Measurements from ENCODE around the gene GSG1.

GSG1 gene

GRCh38 chr12:13103391-13104033 is at the start of gene GSG1:
Gene GSG1 (minus strand): TSS chr12:13103667. CDS start chr12:13103512, 155 bp downstream.
- DNase-seq = no peak

DNA sequence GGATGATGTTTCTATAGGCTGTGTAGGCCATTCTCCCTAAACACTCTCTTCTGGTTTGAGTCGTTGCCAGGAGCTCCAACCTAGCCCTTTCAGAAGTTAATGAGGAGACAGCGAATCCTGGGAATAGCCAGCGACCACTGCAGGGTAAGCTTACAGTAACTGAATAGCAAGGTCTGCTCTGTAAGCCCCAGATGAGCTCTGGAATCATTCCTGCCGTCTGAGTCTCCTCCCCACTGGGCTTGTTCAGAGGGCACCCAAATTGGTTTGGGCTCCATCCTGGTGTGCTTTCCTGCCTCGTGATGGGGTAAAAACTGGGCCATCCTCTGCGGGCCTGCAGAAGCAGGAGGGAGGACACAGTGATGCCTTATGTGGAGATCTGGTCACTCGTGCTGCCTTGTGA is 49.7 kb upstream of the GSG1 start:
- DNase-seq = no peak

DNA sequence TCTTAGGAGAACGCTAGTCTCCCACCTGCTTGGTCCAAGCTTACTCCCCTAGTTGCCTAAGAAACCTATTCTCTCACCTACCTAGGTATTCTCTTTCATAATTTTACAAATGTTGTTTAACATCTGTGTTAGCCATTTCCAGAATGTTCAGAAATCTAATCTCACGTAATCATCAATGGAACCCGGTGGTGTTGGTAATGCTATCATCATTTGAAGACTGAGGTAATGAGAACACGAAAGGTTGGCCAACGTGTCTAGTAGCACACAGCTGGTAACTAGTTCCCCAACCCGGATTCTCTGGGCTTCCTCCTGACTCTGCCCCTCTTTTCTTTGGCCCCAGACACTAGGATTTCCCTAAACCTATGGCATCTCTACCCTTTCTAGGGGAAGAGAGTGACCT is 49.3 kb upstream of the GSG1 start:
- no peak for DNase-seq

GRCh38 chr12:13152281-13152680 is 48.8 kb upstream of the GSG1 start:
- no peak for DNase-seq

DNA sequence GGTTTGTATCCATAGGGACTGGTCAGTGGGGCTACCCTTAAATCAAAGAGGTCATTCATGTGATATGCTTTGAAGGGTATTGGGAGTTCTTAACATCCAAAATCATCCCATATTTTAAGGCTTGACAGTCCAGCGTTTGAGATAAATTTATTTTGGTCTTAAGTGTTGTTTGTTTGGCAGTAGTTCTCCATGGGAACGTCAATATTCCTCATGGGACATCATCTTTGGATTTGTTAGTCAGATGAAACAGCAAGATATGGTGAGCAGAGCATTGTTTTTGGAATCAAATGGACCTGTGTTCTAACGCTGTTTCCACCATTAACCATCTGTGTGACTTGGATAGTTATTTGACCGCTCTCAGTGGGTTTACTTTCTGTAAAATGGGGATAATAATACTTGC is 45.9 kb upstream of the GSG1 start:
- DNase-seq = no peak

- DNase-seq = no peak
Observed at GRCh38 chr12:13148485-13148847, 45.0 kb upstream of the GSG1 start.

DNA sequence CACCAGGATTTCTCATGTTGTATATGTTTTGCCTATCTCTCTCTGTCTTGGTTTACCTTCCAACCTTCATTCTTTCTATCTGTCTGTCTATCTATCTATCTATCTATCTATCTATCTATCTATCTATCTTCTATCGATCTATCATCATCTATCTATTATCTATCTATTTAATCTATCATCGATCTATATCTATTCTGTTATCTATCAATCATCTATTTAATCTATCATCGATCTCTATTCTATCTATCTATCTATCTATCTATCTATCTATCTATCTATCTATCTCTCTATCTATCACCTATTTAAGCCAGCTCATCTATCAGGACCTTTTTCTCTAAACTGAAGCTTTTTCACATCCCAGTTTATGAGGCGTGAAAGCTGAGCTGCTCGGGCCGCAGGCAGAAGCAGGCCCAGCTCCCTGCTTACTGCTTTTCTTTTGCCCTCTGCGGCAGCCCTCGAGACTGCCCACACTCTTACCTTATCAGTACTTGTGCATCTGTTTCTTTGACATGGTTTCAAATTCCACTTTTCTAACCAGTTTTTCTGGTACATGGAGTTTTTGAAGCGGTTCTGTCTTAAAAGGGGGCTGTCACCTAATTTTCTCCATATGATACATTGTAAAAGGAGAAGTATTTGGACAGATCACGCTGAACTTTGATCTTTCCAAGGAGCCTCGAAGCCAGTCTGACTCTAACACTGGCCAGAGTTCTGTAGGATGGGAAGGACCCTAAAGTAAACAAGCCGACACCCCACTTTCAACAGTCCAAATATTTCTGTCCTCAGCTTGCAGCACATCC is 44.4 kb upstream of the GSG1 start:
- DNase-seq = no peak

DNA sequence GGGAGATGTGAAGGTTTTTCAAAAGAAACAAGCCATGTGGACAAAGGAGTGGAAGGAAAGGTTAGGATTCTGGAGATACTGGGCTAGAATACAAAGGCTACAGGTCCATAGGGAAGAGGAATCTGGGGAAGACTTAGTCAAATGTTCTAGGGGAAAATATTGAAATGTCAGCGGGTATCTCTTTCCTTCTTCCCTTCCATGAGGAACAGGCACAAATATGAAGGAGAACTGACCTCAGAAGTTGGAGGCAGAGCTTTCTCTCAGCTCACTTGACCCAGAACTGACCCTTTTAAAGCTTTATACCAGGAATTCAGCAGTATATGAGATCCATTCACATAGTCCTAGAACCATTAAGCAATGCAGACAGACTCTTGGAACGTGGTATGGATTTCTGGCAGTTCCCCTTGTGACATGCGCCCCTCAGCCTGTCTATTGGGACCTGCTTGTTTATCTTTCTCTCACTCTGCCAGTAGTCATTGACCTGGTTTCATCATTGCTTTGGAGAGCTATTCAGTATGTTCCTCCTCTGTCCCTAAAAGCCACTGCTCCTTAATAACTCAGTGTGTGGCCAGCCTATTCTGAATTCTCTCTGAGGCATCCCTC is 43.0 kb upstream of the GSG1 start:
- no peak for DNase-seq

DNA sequence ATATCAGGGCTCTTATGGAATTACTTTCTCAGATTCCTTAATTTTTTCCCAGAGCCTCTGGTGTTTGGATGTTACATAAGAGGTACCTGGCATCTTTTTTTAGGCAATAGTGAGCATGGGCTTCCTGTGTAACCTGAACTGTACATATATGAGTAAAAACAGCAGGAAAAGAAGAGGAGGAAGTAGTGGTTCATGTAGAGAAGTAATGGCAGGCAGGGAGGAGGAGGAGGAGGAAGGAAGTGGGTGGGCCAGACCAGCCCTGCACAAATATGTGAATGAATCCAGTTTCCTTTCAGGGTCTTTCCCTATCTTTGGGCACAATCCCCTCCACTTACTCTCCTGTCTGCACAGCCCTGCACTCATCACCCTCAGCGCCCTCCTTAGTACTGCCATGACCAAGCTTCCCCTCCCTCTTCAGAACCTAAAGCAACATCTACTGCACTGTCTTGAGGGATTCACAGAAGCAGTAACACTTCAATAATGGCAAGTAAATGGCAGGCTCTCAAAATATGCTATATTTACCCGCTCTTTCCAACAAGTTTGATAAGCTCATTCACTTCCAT is 40.9 kb upstream of the GSG1 start:
- DNase-seq = no peak

DNA sequence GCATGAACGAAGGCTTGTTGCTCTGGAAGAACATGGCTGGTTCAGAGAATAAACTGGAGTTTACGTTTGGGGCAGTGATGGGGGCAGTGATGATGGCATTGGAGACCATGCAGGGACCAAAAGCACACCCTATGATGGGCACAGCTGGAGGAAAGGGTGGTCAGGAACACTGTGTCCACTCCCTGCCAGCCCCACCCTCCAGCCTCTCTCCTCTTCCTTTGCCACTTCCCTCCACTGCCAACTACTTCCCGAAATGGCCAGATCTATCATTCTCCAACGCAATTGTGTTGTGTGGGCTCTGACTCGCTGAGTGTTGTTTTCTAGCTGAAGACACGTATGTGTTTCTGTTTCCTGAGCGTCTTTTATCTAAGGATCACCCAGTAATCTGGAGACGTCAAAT is 39.3 kb upstream of the GSG1 start:
- DNase-seq = no peak

DNA sequence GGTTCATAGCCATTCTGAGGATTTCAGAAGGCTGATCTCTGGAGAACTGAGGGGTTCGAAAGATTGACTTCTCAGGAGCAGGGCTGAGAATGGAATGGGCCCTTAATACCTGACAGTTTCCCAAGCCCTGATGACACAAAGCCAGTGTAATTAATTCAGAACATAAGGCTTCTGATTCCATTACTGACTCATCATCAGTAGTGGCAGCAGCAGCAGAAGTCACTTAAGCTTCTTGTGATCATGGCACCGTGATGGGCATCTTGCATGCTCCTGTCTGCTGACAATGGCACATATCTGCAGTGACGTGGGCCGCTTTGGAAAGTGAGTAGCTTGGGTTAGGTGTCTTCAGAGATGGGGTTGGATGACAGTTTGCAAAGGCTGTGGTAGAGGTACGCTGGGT is 38.2 kb upstream of the GSG1 start:
- no peak for DNase-seq

GRCh38 chr12:13135371-13136178 is 32.1 kb upstream of the GSG1 start:
- DNase-seq = no peak

GRCh38 chr12:13133886-13134285 is 30.4 kb upstream of the GSG1 start:
- no peak for DNase-seq

- DNase-seq = no peak
Observed at GRCh38 chr12:13130981-13131380, 27.5 kb upstream of the GSG1 start.

- DNase-seq = no peak
Observed at GRCh38 chr12:13128291-13128965, 25.0 kb upstream of the GSG1 start.

DNA sequence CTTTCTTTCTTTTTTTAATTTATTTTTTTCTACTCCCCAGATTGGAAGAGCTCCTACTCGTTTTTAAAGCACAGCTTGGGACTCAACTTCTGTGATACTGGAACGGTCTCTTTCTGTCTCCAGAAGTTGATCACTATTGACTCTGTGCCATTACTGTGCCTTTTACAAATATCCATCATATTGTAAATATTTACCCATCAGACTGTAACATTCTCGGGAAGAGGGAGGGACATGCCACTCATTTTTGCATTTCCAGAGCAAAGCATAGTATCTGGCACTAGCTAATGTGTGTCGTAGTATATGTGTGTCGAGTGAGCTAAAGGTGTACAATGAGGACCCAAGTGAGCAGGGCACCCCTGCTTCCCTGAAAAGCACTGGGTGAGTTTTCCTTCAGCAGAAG is 24.0 kb upstream of the GSG1 start:
- DNase-seq = no peak

DNA sequence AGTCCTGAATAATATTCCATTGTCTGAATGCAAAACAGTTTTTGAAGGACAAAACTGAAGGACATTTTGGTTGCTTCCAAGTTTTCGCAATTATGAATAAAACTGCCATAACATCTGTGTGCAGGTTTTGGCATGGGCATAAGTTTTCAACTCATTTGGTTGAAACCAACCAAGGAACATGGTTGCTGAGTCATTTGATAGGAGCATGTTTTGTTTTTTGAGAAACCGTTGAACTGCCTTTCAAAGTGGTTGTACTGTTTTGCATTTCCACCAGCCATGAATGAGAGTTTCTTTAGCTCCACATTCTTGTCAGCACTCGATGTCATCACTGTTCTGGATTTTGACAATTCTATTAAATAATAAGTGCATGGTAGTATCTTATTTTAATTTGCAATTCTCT is 23.0 kb upstream of the GSG1 start:
- DNase-seq = no peak

- no peak for DNase-seq
Observed at GRCh38 chr12:13125996-13126395, 22.5 kb upstream of the GSG1 start.

- DNase-seq = no peak
Observed at GRCh38 chr12:13124656-13125505, 21.4 kb upstream of the GSG1 start.

- no peak for DNase-seq
Observed at GRCh38 chr12:13121568-13121967, 18.1 kb upstream of the GSG1 start.

DNA sequence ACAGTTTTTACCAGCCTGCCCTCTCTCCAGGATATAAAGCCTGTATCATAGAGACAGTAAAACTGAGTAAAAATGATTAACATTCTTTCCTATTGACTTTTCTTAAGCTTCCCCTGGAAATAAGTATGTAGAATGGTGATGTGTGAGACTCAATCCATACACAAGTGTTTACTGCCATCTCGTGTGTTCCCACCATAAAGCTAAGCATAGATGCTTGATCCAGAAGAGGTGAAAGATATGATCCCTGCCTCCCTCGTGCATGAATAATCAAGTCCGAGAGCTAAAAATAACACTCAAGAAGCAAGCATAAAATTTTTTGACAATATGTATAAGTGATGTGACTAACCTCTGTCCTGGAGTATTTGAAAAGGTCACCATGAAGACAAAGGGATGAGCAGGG is 16.9 kb upstream of the GSG1 start:
- no peak for DNase-seq

- DNase-seq = no peak
Observed at GRCh38 chr12:13119826-13120225, 16.4 kb upstream of the GSG1 start.
